GM18867 (cell line): ENCODE measurements around the gene LIPA.

ENCODE experiments used
- ATAC-seq: cut with Tn5 transposase; IDR thresholded peaks from one replicate; pipeline ENCODE4 v1.9.1; 2021; ENCODE audit warnings: mild to moderate bottlenecking, moderate library complexity; ENCODE audit not compliant: unreplicated experiment

LIPA gene

DNA sequence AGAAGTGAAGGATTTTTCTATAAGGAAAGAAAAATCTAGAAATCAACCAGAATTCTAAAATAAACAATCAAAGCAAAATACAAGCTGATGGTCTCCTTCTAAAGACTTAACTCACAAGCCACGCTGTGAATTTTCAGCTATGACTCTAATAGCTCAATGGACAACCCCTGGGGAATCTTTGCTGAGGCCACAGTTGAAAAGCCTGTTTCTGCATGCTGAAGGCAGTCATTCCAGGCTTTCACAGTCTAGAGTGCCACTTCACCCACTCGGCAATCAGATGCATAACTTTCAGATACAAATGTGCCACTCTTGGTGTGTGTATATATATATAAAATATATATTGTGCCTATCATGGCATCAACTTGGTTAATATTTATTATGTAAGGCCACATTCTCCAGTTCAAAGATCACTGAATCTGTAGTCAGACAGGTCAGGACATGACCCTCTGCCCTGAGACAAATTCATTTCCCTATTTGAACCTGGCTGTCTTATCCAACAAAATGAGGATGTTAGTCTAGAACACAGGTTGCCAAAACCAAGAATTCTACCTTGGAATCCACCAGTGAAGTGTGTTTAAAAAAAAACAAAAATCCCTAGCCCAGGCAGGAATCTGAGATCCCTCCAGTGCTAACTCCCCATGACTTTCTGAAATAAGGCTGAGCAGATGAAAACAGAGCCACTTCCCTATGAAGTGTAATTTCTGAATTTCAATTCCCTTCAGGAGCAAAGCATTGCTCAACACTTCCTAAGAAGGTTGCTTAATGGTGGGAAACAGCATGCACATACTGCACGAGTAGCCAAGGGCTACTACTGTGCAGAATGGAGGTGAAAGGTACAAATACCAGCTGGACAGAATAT lies 9.9 kb downstream of the LIPA start:
- no peak for ATAC-seq

DNA sequence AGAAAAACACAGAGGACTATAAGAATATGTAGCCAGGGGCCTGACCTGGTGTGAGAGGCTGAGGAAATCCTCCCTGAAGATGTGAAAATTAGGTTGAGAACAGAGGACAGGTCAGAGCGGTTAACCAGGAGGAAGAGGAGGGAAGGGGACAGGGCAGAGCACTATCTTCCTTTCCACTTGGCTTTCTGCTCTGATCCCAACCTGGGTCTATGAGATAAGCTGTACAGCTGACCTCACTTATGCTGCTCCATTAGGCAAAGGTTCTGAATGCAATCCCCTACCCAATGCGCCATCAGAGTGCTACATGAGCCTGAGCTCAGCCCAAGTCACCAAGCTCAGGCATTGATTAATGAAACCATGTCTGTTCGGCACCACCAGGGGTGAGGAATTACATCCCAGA lies 10.5 kb downstream of the LIPA start:
- no peak for ATAC-seq

DNA sequence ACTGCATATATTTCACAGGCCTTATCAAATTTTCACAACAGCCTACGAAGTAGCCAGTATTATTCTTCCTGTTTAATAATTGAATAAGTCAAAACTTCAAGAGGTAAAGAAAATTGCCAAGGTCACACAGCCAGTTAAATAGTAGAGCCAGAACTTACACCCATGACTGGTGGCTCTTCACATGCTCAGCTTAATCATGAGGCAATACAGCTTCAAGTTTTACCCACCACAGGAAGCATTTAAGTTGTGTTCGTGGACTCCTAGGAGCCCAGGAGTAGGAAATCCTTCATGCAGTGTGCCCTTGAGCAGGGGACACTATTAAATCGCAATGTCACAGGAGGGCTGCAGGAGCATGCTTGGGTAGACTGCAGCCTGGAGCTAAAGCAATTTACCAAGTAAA lies 11.1 kb downstream of the LIPA start:
- ATAC-seq, result no peak

DNA sequence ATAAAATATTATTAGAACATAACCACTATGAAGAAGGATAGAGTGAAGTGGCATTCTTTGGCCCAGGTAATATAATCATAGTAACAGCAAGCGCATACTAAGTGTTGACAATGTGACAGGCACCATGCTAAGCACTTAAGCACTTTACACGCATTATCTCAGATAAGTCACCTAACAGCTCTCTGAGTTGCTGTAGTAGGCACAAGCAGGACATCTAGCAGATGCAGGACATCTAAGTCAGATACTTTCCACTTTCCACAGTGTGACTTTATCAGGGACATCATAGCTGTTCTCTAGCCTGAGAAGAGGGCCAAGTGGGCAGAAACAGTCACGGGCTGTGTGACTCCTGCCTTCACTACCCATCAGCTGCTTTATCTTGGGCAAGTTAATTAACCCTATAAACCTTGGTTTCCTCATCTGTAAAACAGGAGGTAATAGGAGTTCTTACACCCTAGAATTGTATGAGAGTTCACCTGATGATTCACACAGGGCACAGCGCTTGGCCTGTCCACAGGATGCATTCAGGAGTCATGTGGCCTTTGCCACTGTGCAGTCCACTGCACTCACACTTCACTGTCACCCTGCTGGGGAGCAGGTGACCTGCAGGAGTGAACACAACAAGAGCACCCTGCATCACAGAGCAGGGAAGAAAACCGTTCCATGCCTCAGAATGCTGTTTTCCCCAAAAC lies 12.5 kb downstream of the LIPA start:
- no peak for ATAC-seq

DNA sequence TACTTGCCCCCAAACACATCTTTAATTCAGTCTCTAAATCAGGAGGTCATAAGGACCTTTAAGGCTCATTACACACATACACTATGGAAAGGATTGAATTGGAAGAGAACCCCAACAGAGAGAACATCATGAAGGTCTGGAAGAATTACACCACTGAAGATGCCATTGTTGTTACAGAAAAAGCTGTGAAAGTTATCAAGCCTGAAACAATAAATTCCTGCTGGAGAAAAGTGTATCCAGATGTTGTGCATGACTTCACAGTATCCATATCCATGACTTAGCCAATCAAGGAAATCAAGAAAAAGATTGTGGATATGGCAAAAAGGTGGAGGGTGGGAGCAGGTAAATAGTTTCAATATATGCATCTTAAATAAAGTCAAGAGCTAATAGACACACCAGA lies 13.7 kb downstream of the LIPA start:
- ATAC-seq, result no peak

DNA sequence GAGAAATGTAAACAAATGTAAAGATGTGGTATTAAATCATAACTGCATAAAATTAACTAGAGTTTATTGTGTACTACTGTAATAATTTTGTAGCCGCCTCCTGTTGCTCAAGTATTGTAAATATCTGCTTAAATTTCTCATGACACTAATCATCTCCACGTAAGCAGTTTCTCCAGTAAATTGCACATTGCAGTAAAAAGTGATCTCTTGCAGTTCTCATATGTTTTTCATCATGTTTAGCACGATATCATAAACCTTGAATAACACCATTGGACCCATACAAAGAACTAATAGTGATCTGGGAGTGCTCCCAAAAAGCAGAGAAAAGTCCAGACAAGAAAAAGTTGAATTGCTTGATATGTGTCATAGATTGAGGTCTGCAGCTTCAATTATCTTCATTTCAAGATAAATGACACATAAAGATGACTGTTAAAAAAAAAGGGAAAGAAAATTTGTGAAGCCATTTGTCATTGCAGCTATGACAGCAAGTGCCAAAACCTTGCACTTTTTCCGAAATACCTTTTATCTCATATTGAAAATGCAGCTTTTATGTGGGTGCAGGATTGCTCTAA lies 15.3 kb downstream of the LIPA start:
- ATAC-seq, result no peak

DNA sequence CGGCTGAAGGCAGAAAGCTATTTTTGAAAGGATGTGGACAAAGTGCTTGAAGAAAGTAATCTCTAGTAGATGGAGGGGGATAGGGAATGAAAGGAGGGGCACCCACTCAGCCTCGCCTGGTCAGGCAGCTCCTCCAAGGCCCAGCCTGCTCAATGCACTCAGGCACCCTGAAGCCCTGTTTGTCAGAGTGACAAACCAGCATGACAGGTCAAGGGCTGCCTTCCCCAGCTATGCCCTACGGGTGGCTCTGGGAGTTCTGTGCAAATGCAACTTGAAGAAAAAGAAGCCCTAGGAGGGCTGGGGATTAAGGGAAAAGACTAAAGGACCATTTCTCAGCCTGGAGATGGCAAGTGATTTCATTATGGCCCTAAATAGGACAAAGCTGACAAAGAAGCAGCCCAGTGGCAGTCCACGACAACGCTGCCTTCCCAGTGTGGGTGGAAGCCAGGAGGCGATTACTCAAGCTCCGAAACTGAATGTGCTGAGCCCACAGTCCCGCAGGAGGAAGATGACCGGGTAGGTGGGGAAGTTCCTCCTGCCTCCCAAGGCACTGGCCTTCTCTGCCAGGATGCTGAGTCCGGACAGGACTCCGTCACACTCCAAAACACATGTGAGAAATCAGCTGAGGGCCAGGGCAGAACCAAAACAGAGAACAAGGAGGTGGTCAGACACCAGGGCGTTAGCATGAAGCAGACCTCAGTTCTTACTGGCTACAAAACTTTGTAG lies 16.3 kb downstream of the LIPA start:
- ATAC-seq, result no peak

DNA sequence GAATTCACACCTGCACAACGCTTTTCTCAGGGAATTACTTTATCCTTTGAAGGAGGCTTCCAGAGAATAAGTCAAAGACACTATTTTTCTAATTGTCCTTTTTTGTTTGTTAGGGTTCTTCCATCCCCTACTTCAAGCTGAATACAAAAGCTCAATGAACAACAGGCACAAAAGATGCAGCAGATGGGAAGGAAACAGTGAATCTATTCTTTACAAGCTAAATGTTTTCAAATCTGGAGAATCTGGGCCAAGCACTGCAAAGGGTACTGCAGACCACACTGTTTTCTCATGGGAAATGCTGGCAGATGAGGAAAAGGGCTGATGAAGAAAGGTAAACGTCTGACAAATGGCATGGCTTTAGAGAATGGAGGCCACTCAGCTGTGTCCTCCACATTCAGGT lies 18.5 kb downstream of the LIPA start:
- ATAC-seq, result no peak

DNA sequence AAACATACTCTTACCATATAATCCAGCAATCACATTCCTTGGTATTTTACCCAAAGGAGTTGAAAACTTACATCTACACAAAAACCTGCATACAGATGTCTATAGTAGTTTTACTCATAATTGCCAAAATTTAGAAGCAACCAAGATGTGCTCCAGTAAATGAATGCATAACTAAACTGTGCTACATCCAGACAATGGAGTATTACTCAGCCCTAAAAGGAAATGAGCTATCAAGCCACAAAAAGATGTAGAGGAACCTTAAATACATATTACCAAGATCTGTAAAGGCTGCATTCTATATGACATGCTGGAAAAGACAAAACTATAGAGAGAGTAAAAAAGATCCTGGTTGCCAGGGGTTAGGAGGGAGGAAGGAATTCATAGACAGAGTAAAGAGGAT lies 22.6 kb downstream of the LIPA start:
- ATAC-seq, result no peak

DNA sequence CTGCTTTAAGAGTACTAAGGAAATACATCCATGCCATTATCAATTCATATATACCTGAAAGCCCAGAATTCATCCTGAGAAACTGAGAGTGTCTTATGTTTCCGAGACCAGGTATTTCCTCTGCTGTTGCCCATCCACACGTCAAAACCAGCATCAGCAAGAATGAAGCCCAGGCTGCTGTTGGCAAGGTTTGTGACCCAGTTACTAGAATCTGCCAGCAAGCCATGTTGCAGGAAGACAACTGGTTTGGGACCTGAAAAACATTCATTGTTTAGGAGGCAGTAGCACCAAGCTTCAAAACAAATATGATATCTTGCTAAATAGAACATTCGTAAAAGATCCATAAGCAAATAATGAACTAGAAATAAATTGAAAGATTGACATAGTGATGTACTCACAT lies 23.4 kb downstream of the LIPA start:
- ATAC-seq, result no peak

DNA sequence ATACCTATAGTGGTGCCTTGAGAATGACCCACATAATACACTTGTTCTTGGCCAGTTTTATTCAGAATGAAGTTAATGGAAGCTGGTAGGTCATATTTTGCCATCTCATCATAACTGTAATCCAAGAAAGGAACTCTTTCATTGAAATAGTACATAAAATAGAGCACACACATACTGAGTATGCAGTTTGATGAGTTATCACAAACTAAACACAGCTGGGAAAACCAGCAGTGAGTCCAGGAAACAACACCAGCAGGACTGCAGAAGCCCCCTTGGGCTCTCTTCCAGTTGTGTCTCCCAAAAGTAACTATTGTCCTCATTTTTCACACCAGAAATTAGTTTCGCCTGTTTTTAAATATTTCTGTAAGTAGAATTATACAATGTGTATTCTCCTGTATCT lies 24.7 kb downstream of the LIPA start:
- ATAC-seq, result no peak

DNA sequence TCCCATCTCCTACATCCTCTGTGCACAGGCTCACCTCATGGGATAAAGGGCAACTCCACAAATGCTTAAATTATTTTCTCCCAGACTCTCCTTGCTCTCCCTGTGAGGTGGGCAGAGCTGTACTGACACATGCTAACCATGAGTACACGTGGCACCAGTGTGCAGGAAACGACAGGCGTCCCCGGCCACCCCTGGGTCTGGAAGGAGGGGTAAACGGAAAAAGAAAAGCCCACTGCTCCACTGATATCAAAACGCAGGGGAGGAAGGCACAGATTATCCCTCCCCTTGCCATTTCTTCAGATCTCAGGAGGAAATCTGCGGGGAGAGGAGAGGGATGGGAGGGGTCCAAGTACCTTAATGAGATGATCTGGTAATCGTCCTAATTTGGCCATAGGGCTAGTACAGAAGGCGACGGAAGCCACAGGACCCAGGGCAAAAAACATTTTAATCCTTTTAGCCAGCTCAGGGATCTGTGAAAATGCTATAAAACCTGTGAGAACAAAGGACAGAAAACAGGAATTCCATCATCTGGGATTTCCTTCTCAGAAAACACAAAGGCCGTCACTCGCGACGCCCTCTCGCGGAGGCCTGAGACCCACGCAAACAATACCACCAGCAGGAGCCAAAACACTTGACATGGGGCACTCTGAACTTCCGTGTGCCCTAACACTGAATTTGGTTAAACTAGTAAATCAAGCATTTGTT lies 26.7 kb downstream of the LIPA start:
- no peak for ATAC-seq

DNA sequence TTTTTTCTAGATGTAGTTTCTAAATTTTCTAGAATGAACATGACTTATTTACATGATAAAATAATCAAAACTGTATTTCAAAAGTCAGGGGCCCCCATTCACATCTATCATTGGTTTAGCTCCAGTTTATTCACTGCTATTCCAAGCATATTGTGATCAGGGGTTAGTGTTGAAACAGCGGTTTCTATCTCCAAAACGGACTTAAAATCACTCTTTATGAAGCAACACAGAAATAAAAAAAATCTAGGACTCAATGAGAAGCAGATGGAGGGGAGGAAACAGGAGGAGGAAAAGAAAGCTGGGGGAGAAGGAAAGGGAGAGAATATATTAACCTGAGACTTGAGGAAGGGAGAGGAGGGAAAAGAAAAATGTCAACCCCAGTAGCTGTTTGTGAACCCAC lies 29.7 kb downstream of the LIPA start:
- no peak for ATAC-seq

DNA sequence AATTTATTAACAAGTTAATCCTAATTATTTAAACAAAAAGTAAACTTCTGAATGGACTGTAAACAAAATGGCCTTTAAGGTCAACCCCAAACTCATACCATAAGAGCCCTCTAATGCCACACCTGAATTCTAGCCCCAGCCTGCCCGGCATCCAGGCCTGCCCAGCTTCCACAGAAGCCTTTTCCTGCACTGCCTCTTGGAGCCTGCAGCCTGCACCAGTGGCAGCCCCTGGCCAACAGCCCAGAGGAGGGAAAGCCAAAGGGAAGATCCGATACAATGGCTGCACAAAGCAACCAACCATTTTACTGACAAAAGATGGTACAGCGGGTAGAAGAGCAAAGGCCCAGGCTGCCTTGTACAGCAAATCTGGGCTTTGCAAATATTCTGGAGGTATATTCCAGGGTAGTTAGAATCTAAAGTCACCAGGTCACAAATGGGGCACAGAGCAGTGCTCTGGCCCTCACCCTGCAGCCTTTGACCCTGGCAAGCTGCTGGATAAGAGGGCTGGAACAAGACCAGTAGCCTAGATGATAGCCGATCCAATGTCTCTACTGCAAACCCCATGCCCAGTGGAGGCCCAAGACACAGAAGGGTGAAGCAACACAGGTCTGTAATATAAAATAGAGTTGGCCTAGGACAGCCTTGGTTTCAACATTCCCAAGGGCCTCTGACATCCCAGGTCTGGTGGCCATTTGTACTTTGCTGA lies 31.9 kb downstream of the LIPA start:
- no peak for ATAC-seq

DNA sequence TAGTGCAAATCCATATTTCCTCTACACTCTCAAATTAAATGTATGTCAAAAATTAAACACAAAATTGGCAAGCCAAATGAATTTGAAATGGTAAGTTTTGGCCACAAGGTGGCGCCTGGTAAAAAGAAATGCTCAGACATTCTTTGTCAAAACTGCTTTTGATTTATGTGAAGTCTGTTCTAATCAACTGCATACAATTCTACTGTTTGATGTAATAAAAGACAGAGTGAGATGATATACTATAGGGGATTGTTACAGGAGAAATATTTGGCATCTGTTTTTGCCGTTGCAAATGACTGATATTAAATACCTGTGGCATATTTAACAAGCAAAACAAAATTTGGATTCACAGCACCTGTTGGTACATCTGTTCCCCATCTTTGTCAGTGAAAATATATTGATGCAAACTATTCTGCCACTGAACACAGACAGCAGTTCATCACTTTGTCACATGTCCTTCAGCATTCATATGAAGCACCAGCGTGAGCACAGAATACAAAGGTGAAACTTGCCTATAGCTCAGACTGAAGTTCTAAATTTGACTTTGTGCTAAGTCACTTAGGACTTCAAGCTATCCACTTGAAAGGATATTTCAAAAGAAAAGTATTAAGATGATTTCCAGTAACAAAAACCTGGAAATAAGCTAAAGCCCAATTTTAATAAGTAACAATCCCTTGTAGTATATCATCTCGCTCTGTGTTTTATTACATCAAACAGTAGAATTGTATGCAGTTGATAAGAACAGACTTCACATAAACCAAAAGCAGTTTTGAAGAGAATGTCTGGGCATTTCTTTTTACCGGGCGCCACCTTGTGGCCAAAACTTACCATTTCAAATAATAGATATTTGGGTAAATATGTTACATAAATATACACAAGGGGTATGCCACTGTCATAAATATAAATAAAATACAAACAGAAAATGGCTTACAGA lies 34.3 kb downstream of the LIPA start:
- no peak for ATAC-seq

DNA sequence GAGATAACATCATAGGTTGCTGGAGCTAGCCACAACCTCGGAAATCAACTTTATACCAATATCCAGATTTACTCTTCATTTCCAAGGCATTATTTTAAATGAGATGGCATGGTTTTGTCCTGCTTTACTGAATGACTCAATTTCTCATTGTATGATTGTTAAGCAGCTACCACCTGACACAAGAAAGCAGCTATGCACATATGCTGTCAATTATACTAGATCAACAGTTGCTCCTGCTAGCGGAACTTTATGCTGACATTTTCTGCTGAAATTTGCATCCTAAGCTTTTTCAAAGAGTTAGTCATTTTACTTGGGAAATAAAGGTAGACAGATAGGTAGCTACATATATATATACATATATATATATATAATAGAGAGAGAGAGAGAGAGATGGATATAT lies 35.5 kb downstream of the LIPA start:
- no peak for ATAC-seq

DNA sequence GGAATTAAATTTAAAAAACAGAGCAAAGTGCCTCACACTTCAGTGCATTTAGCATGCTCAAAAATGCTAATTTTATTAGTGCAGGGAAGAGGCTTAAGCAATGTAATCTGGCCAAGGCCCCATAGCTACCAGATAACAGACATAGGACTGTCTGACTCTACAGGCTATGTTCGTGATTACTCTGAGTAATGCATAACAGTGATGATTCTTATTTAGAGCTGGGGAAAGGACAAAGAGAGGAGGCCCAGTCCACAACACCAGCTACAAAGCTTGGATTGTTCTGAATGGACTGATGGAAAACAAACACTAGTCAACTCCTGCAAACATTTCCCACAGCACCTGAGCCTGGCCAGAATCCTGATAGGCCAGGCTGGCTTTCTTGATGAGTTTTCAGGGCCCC lies 36.1 kb downstream of the LIPA start:
- no peak for ATAC-seq

DNA sequence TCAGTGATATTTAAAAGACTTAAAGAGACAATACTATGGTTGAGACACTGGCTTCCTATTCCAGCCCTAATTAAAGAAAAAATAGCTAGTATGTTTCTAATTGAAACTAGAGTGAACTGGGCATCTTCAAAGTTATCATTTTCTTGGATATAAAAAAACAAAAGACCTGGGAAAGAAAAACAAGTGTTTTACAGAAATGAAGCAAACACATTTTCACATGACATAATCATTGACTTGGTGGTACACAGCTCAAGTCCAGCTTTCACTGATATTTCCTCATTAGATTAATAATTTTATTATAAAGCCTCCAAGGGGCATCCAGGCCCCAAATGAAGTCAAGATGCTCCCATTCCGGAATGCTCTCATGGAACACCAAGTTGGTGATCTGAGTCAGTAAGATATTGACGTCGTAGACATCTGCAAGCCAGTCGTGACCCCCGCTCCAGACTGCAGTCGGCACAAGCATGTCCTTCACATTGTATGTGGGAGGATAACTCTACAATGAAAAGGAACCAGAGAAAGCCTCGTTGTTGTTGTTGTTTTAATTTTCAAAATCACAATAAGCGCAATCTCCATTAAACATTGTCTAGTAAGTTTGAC lies 36.9 kb downstream of the LIPA start:
- ATAC-seq, result no peak
